Liver (tissue), 9 donors: ENCODE data around the gene BACE1-AS. TPM values are rescaled to one million over a fixed set of nuclear protein-coding genes. Genes with fewer than 3 reads are reported as not detected.

ENCODE experiments used
- DNase-seq: peaks from one replicate; pipeline ENCODE4 v3.0.0-alpha.2; 2017; ENCODE audit warnings: low spot score
- H3K27ac ChIP-seq, 2 donors: one replicate each; pipeline ENCODE4 v1.7.0; 2013; ENCODE audit warnings: inconsistent platforms in 2 of 2, low read length in 2 of 2, control low read depth in 1 of 2, low read depth in 1 of 2, mild to moderate bottlenecking in 1 of 2
- H3K27me3 ChIP-seq, 4 donors: one replicate each; pipeline versions ENCODE4 v1.6.1 to v1.7.0; 2013; ENCODE audit warnings: low read length in 3 of 4, inconsistent platforms in 1 of 4, mild to moderate bottlenecking in 1 of 4, moderate library complexity in 1 of 4; ENCODE audit not compliant: control insufficient read depth in 4 of 4, insufficient read depth in 4 of 4
- H3K36me3 ChIP-seq, 4 donors: one replicate each; pipeline versions ENCODE4 v1.6.1 to v1.7.0; 2013; ENCODE audit warnings: low read length in 3 of 4, mild to moderate bottlenecking in 3 of 4, low read depth in 1 of 4, moderate library complexity in 1 of 4; ENCODE audit not compliant: control insufficient read depth in 4 of 4, insufficient read depth in 3 of 4
- H3K4me1 ChIP-seq, 4 donors: one replicate each; pipeline versions ENCODE4 v1.6.1 to v1.7.0; 2013; ENCODE audit warnings: low read length in 3 of 4, mild to moderate bottlenecking in 3 of 4, moderate library complexity in 1 of 4; ENCODE audit not compliant: control insufficient read depth in 4 of 4, insufficient read depth in 4 of 4
- H3K4me3 ChIP-seq, 3 donors: one replicate each; pipeline versions ENCODE4 v1.6.1 to v1.7.0; 2013; ENCODE audit warnings: low read length in 3 of 3, control low read depth in 1 of 3, low read depth in 1 of 3, mild to moderate bottlenecking in 1 of 3
- H3K9ac ChIP-seq, 2 donors: one replicate each; pipeline ENCODE4 v1.7.0; 2013; ENCODE audit warnings: low read length in 2 of 2, mild to moderate bottlenecking in 2 of 2, moderate library complexity in 2 of 2, control low read depth in 1 of 2, low read depth in 1 of 2
- H3K9me3 ChIP-seq, 4 donors: one replicate each; pipeline versions ENCODE4 v1.6.1 to v1.7.0; 2013; ENCODE audit warnings: low read length in 3 of 4; ENCODE audit not compliant: control insufficient read depth in 4 of 4
- ATF3 ChIP-seq: IDR thresholded peaks from 2 replicates; pipeline ENCODE4 v1.6.1; 2016; ENCODE audit warnings: antibody characterized with exemption
- CTCF ChIP-seq: fragments of 150-350 bp; IDR thresholded peaks from 2 replicates; pipeline ENCODE4 v1.5.1; 2017; ENCODE audit warnings: improper control_type of control experiment, low read depth, low read length; ENCODE audit not compliant: missing input control
- EGR1 ChIP-seq, 2 donors: IDR thresholded peaks; 2 replicates each; pipeline ENCODE4 v1.6.1; 2016 to 2018; ENCODE audit warnings: antibody characterized with exemption in 2 of 2, low read depth in 2 of 2
- FOXA1 ChIP-seq: IDR thresholded peaks from 2 replicates; pipeline ENCODE4 v1.6.1; 2016; ENCODE audit warnings: antibody characterized with exemption
- GABPA ChIP-seq, 2 donors: IDR thresholded peaks in 1 of 2; conservative IDR thresholded peaks in 1 of 2; 2 replicates each; pipeline ENCODE4 v1.6.1; 2016; ENCODE audit warnings: antibody characterized with exemption in 2 of 2, mild to moderate bottlenecking in 1 of 2, moderate library complexity in 1 of 2
- HNF4A ChIP-seq, 2 donors: conservative IDR thresholded peaks; 2 replicates each; pipeline ENCODE4 v1.6.1; 2016; ENCODE audit warnings: antibody characterized with exemption in 2 of 2, mild to moderate bottlenecking in 2 of 2
- HNF4G ChIP-seq: IDR thresholded peaks from 2 replicates; pipeline ENCODE4 v1.6.1; 2016; ENCODE audit warnings: antibody characterized with exemption
- JUND ChIP-seq, 2 donors: IDR thresholded peaks; 2 replicates each; pipeline ENCODE4 v1.6.1; 2016; ENCODE audit warnings: antibody characterized with exemption in 2 of 2
- MAX ChIP-seq: IDR thresholded peaks from 2 replicates; pipeline ENCODE4 v1.6.1; 2016; ENCODE audit warnings: antibody characterized with exemption
- NR2F2 ChIP-seq: IDR thresholded peaks from 2 replicates; pipeline ENCODE4 v1.6.1; 2016; ENCODE audit warnings: antibody characterized with exemption
- RAD21 ChIP-seq, 2 donors: IDR thresholded peaks; 2 replicates each; pipeline ENCODE4 v1.6.1; 2016; ENCODE audit warnings: antibody characterized with exemption in 2 of 2, mild to moderate bottlenecking in 2 of 2
- REST ChIP-seq: IDR thresholded peaks from 2 replicates; pipeline ENCODE4 v1.6.1; 2016; ENCODE audit warnings: antibody characterized with exemption, mild to moderate bottlenecking
- RXRA ChIP-seq, 2 donors: IDR thresholded peaks; 2 replicates each; pipeline ENCODE4 v1.6.1; 2017 to 2018; ENCODE audit warnings: antibody characterized with exemption in 2 of 2, mild to moderate bottlenecking in 1 of 2
- SP1 ChIP-seq: IDR thresholded peaks from 2 replicates; pipeline ENCODE4 v1.6.1; 2018; ENCODE audit warnings: antibody characterized with exemption, mild to moderate bottlenecking
- TAF1 ChIP-seq: conservative IDR thresholded peaks from 2 replicates; pipeline ENCODE4 v1.6.1; 2016; ENCODE audit warnings: antibody characterized with exemption, mild to moderate bottlenecking
- YY1 ChIP-seq: IDR thresholded peaks from 2 replicates; pipeline ENCODE4 v1.6.1; 2016; ENCODE audit warnings: antibody characterized with exemption, mild to moderate bottlenecking
- WGBS: extraction: QIAGEN DNeasy Blood & Tissue Kit; methylation state at CpG from one replicate; pipeline ENCODE4 v1.1.7; 2013; 5-methylcytosine and 5-hydroxymethylcytosine counted together
- polyA plus RNA-seq, 2 donors: library from polyadenylated mRNA; stranded (reverse) in 1 of 2; unstranded in 1 of 2; fragments of 200-250 nt in 1 of 2; fragments of >200 nt in 1 of 2; fragmentation: Nextera tagmentation in 1 of 2; extraction: Ambion mirVana in 1 of 2; gene quantifications; one replicate each; pipeline versions ENCODE4 v1.2.1 to v1.2.3, GENCODE V29; 2013 to 2015
- total RNA-seq, 2 donors: library from RNA; depleted of rRNA; stranded (reverse); fragments of >200 nt; gene quantifications; one replicate each; pipeline ENCODE4 v1.2.3, GENCODE V29; 2014
- TF ChIP-seq, protein P1 (sequence below): IDR thresholded peaks from 2 replicates; pipeline ENCODE4 v1.6.1; 2016; ENCODE audit warnings: antibody characterized with exemption
- donor health status: healthy.
- donor health status: healthy.
- donor health status: healthy.
- donor health status: healthy.
- donor health status: healthy.

Gene BACE1-AS
- total and polyA plus RNA-seq, 4 donors: 0.85 to 2.9 (median 1.6) TPM

- 93% methylated on average over 4 of the region's 4 CpGs for WGBS
- TF ChIP-seq FOXA1 (no peak), RAD21 (IDR thresholded peaks at IDR 0.05) (no peak), GABPA (IDR thresholded peaks at IDR 0.05 in 1 of 2, conservative IDR thresholded peaks at IDR 0.05 in 1 of 2) (no peak), SP1 (no peak), EGR1 (IDR thresholded peaks at IDR 0.05; ENCODE audit: low read depth in 2 of 2) (no peak), YY1 (no peak), JUND (IDR thresholded peaks at IDR 0.05) (no peak), NR2F2 (no peak), HNF4G (no peak), MAX (no peak), RXRA (IDR thresholded peaks at IDR 0.05) (no peak), CTCF (no peak), ATF3 (no peak), REST (no peak), HNF4A (conservative IDR thresholded peaks at IDR 0.05) (no peak), TAF1 (no peak)
- TF ChIP-seq, protein P1, sequence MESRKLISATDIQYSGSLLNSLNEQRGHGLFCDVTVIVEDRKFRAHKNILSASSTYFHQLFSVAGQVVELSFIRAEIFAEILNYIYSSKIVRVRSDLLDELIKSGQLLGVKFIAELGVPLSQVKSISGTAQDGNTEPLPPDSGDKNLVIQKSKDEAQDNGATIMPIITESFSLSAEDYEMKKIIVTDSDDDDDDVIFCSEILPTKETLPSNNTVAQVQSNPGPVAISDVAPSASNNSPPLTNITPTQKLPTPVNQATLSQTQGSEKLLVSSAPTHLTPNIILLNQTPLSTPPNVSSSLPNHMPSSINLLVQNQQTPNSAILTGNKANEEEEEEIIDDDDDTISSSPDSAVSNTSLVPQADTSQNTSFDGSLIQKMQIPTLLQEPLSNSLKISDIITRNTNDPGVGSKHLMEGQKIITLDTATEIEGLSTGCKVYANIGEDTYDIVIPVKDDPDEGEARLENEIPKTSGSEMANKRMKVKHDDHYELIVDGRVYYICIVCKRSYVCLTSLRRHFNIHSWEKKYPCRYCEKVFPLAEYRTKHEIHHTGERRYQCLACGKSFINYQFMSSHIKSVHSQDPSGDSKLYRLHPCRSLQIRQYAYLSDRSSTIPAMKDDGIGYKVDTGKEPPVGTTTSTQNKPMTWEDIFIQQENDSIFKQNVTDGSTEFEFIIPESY: no peak
- Histone ChIP-seq H3K4me1 (no peaks in the 10 kb centered on the region), H3K27ac (no peak overlapping the region), H3K27me3 (no peaks in the 10 kb centered on the region), H3K9ac (no peak overlapping the region), H3K4me3 (no peak overlapping the region), H3K36me3 (peaks cover 8 to 42% (median 30%) of the 10 kb centered on the region in 4 donors), H3K9me3 (no peaks in the 10 kb centered on the region)
- no peak for DNase-seq
These were observed 41.6 kb upstream of the BACE1-AS start for GRCh38 chr11:117249571-117249970.

- H3K27me3 ChIP-seq: no peaks in the 10 kb centered on the region
- H3K4me3 ChIP-seq: no peak overlapping the region
- H3K9ac ChIP-seq: no peak overlapping the region
- peaks cover 5 to 29% (median 23%) of the 10 kb centered on the region in 4 donors for H3K36me3 ChIP-seq
- H3K9me3 ChIP-seq: no peaks in the 10 kb centered on the region
- DNase-seq: no peak
- 97% methylated on average over 10 of the region's 10 CpGs for WGBS
- TF ChIP-seq, protein P1: no peak
- no peak for TF ChIP-seq MAX
- TF ChIP-seq ATF3: no peak
- no peak for TF ChIP-seq GABPA (IDR thresholded peaks at IDR 0.05 in 1 of 2, conservative IDR thresholded peaks at IDR 0.05 in 1 of 2)
- no peak for TF ChIP-seq NR2F2
- H3K4me1 ChIP-seq: no peaks in the 10 kb centered on the region
- H3K27ac ChIP-seq: no peak overlapping the region
These were observed 39.6 kb upstream of the BACE1-AS start for GRCh38 chr11:117251506-117251905.
